Stimulated activated CD8-positive, alpha-beta memory T cell treated with anti-CD3 and anti-CD28 coated beads, Interleukin-12 subunit alpha, Interleukin-12 subunit beta, amount 100 ng/mL, for 1 hour (primary cell): ENCODE data around the gene SPRYD4.

Experiments
- DNase-seq: peaks from one replicate; pipeline ENCODE4 v3.0.0-alpha.2; 2020; ENCODE audit warnings: low read depth

The SPRYD4 gene

DNA sequence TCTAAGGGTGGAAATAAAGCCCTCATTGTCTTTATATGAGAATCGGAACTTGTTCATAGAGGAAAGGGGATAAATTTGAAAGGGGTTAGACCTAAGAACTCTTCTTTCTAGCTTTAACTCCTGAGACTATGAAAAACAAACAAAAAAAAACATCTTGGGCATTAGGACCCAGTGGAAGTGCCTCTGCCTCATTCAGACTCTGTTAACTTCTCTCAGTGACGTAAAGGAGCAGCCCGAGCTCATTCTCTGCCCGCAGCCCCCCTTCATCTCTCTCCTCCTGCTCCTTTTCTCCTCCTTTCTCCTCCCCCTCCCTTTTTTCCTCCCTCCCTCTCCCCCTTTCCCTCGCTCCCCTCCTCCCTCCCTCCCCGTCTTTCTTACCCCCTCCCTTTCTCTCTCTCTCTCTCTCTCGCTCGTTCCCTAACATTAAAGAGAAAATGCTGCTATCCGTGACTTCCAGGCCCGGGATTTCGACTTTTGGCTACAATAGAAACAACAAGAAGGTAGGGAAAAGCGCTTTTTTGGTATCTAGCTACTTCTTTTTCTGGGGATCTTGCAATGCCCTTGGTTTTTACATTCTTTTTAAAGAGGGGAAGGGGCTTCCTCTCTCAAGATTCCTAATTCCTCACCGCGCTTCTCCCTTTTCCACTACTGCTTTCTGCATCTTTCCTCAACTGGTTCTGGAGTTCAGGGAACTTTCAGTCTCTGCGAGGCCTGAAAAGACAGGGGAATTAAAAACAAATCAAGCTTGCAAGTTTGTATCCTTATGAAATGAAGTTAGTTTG lies 53.4 kb downstream of the SPRYD4 start, which contains the start of gene RBMS2:
TSS of gene RBMS2 (plus strand) at position 231 of the 782 bp plus-strand sequence. CDS start at position 435, 204 bp downstream.
- peak; percentile 6 for DNase-seq

DNA sequence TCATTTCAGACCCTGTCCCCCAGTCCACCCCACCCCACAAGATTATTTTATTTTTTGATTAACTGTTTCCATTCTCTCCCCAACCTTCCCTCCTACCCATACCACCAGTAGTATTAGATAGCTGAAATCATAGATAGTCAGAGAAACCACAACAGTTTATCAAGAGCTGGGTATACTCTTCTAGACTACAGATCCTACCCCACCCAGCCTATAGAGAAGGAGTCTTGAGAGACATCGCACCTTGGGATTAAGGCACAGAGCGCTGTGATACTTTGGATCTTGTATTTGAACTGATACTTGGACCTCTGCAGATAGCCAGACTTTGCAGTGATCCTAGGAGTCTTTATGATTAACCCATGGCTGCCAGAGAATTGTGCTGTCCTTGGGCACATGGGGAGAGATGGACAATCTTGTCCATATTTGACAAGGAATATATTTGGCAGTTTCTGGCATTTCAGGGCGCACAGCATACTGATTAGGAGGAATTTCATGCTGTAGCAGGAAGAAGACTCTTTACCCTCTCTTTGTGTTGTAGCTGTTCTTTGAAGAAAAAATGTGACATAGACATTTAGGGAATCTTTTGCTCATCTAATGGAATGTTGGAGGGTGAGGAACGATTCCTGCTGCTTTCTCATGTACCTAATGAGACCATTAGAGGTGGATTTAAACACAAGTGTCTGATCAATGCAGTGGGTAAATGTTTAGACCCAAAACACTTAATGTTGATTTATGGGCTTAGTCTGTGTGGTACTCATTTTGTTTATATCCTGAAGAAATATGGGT lies 54.2 kb downstream of the SPRYD4 start:
- DNase-seq: no peak

DNA sequence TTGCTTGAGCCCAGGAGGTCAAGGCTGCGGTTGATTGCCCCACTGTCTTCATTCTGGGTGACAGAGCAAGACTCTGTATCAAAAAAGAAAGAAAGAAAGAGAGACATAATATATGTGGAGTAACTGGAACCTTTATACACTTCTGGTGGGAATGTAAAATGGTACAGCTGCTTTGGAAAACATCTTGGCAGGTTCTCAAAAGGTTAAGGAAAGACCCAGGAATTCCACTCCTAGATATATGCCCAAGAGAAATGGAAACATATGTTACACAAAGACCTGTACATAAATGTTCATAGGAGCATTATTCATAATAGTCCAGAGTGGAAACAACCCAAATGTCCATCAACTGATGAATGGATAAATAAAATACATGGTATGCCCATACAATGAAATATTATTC lies 60.5 kb downstream of the SPRYD4 start:
- DNase-seq: no peak
